NB4 (cell line): ENCODE measurements around the gene KRTAP6-1.

ENCODE experiments used
- POLR2A ChIP-seq: IDR thresholded peaks from 2 replicates; pipeline ENCODE4 v1.6.1; 2011; ENCODE audit warnings: mild to moderate bottlenecking; ENCODE audit not compliant: insufficient read length; ENCODE audit errors: extremely low read depth
- TF ChIP-seq, protein P1 (sequence below): IDR thresholded peaks from 2 replicates; pipeline ENCODE4 v1.6.1; 2011; ENCODE audit warnings: low read depth, low read length
- TF ChIP-seq, protein P2 (sequence below): IDR thresholded peaks from one replicate; pipeline ENCODE4 v1.5.1; 2012; ENCODE audit warnings: low read depth, low read length

DNA sequence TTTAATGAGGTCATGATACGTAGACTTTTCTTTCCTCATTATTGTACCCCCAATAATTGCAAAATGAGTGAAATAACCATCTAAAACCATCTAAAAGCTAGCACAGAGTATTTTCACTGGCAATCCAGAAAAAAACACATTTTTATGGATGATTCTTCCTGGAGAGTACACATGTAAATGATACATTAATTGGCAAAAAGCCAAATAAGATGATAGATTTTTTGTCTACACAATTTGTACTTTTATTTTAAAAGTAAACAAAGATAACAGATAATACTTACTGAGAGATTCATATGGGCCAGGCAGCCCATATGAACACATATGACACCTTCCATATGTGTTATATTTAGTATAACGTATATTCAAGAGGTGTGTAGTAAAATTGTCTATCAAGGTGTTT, 50.1 kb downstream of the KRTAP6-1 start:
- TF ChIP-seq, protein P1, sequence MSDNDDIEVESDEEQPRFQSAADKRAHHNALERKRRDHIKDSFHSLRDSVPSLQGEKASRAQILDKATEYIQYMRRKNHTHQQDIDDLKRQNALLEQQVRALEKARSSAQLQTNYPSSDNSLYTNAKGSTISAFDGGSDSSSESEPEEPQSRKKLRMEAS = no peak
- TF ChIP-seq, protein P2, sequence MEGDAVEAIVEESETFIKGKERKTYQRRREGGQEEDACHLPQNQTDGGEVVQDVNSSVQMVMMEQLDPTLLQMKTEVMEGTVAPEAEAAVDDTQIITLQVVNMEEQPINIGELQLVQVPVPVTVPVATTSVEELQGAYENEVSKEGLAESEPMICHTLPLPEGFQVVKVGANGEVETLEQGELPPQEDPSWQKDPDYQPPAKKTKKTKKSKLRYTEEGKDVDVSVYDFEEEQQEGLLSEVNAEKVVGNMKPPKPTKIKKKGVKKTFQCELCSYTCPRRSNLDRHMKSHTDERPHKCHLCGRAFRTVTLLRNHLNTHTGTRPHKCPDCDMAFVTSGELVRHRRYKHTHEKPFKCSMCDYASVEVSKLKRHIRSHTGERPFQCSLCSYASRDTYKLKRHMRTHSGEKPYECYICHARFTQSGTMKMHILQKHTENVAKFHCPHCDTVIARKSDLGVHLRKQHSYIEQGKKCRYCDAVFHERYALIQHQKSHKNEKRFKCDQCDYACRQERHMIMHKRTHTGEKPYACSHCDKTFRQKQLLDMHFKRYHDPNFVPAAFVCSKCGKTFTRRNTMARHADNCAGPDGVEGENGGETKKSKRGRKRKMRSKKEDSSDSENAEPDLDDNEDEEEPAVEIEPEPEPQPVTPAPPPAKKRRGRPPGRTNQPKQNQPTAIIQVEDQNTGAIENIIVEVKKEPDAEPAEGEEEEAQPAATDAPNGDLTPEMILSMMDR = no peak
- TF ChIP-seq POLR2A = no peak
